ENCODE measurements around the gene ZDHHC5. TPM values are rescaled to one million over a fixed set of nuclear protein-coding genes. Genes with fewer than 3 reads are reported as not detected.

Gene ZDHHC5
- total RNA-seq, 1 experiment from 2014 or later, result 72.2 TPM

DNA sequence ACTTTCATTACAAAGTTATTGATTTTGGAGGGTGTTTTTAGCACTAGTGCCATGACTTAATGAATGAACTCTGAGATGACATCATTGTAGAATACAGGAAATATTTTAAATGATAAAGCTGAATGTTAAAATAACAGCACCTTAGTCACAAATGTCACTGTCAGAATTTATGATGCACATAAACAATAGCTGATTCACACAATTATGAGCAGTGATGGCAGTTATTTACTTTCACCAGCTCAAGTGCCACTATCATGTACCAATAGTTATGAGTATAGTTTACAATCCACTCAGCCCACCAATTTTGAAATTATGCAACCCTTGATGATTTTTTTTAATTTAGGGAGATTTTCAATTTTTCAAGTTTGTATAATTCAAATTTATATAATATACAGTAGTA lies 47.4 kb upstream of the ZDHHC5 start:
- Mint-ChIP-seq H3K9me3 (ENCODE audit: unreplicated experiment) (no peaks in the 10 kb centered on the region), H3K4me3 (ENCODE audit: unreplicated experiment) (no peak overlapping the region), H3K36me3 (ENCODE audit: insufficient read depth, unreplicated experiment) (no peaks in the 10 kb centered on the region), H3K27ac (ENCODE audit: unreplicated experiment) (no peak overlapping the region), H3K4me1 (ENCODE audit: low read depth, unreplicated experiment) (no peaks in the 10 kb centered on the region), H3K27me3 (ENCODE audit: insufficient read depth, unreplicated experiment) (no peaks in the 10 kb centered on the region)
- H3K27me3 ChIP-seq (replicated peaks; ENCODE audit: control insufficient read depth, insufficient read depth, low read length), result no peaks in the 10 kb centered on the region
- ChIA-PET CTCF (interaction anchor here (1.2 kb wide), 1 partner anchor 24 kb away, joined by 4 read pairs; no protein-coding TSS in a partner anchor), POLR2A (no interaction called here)
- no peak for DNase-seq
- no peaks in the 10 kb centered on the region for H3K4me1 ChIP-seq
- intact Hi-C loops (cut with micrococcal nuclease; ENCODE audit: unreplicated experiment), result no loop called here
- H3K36me3 ChIP-seq (ENCODE audit: control insufficient read depth, insufficient read depth, low read length), result no peaks in the 10 kb centered on the region
- no peak overlapping the region for H3K4me3 ChIP-seq (ENCODE audit: low read depth, low read length)
- BruUV-seq (replicated peaks), result no TSS peak
- peaks cover 11% of the 10 kb centered on the region; the same call in 1 of the 2 replicates for H3K9me3 ChIP-seq
- TF ChIP-seq, protein P1, sequence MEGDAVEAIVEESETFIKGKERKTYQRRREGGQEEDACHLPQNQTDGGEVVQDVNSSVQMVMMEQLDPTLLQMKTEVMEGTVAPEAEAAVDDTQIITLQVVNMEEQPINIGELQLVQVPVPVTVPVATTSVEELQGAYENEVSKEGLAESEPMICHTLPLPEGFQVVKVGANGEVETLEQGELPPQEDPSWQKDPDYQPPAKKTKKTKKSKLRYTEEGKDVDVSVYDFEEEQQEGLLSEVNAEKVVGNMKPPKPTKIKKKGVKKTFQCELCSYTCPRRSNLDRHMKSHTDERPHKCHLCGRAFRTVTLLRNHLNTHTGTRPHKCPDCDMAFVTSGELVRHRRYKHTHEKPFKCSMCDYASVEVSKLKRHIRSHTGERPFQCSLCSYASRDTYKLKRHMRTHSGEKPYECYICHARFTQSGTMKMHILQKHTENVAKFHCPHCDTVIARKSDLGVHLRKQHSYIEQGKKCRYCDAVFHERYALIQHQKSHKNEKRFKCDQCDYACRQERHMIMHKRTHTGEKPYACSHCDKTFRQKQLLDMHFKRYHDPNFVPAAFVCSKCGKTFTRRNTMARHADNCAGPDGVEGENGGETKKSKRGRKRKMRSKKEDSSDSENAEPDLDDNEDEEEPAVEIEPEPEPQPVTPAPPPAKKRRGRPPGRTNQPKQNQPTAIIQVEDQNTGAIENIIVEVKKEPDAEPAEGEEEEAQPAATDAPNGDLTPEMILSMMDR (IDR thresholded peaks at IDR 0.05; ENCODE audit: insufficient read depth in 1 of 2, low read depth in 1 of 2, low read length in 1 of 2, severe bottlenecking in 1 of 2, unreplicated experiment in 1 of 2), result no peak

DNA sequence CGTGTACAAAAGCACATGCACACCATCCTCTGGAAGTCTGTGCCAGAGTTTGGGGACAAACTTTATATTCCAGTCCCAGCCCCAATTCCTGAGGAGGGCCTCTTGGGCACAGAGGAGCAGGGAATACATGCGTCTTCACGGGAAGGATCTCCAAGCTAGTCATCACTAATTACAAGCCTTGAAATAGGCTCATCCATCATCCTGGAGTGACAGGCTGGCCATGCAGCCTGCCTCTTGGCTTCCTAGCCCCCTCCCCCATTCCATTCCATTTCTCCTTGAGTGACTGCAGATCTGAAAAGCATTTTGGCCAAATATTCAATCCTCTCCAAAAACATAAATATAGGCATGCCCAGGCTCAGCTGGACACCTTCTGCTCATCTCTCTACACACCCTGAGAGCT lies 45.7 kb upstream of the ZDHHC5 start:
- H3K9me3 ChIP-seq, result peaks cover 11% of the 10 kb centered on the region; the same call in 1 of the 2 replicates
- no peaks in the 10 kb centered on the region for H3K27me3 ChIP-seq (replicated peaks; ENCODE audit: control insufficient read depth, insufficient read depth, low read length)
- H3K27me3 Mint-ChIP-seq (ENCODE audit: insufficient read depth, unreplicated experiment), result no peaks in the 10 kb centered on the region
- no TSS peak for BruUV-seq (replicated peaks)
- H3K27ac Mint-ChIP-seq (ENCODE audit: unreplicated experiment), result no peak overlapping the region
- H3K9me3 Mint-ChIP-seq (ENCODE audit: unreplicated experiment), result no peaks in the 10 kb centered on the region
- no peaks in the 10 kb centered on the region for H3K36me3 ChIP-seq (ENCODE audit: control insufficient read depth, insufficient read depth, low read length)
- ChIA-PET CTCF (no interaction called here), POLR2A (no interaction called here)
- no peak for DNase-seq
- no peak overlapping the region for H3K4me3 ChIP-seq (ENCODE audit: low read depth, low read length)
- H3K36me3 Mint-ChIP-seq (ENCODE audit: insufficient read depth, unreplicated experiment), result no peaks in the 10 kb centered on the region
- no peaks in the 10 kb centered on the region for H3K4me1 ChIP-seq
- no peak overlapping the region for H3K4me3 Mint-ChIP-seq (ENCODE audit: unreplicated experiment)
- intact Hi-C loops (cut with micrococcal nuclease; ENCODE audit: unreplicated experiment), result no loop called here
- no peaks in the 10 kb centered on the region for H3K4me1 Mint-ChIP-seq (ENCODE audit: low read depth, unreplicated experiment)
- TF ChIP-seq, protein P1 (IDR thresholded peaks at IDR 0.05; ENCODE audit: insufficient read depth in 1 of 2, low read depth in 1 of 2, low read length in 1 of 2, severe bottlenecking in 1 of 2, unreplicated experiment in 1 of 2), result no peak

DNA sequence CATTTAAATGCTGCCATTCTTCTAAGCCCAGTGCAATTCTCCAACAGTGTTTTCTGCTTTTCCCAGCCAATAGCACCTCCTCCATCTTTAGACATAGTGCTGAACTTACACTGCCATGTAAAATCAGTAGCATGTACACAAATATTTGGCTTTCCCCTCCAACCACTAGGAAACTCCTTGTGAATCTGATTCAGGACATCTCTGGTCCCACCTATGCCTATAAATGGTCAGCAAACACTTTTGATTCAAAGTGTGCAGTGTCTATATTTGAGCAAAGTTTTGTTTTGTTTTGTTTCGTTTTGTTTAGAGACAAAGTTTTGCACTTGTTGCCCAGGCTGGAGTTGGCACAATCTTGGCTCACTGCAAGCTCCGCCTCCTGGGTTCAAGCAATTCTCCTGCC lies 43.0 kb upstream of the ZDHHC5 start:
- no peak for DNase-seq
- no peaks in the 10 kb centered on the region for H3K36me3 Mint-ChIP-seq (ENCODE audit: insufficient read depth, unreplicated experiment)
- H3K4me3 Mint-ChIP-seq (ENCODE audit: unreplicated experiment), result no peak overlapping the region
- BruUV-seq (replicated peaks), result no TSS peak
- 0 out of 2 replicates have a peak, but pooled peaks cover under 1% of the 10 kb centered on the region for H3K9me3 ChIP-seq
- no peak overlapping the region for H3K4me3 ChIP-seq (ENCODE audit: low read depth, low read length)
- no peaks in the 10 kb centered on the region for H3K27me3 ChIP-seq (replicated peaks; ENCODE audit: control insufficient read depth, insufficient read depth, low read length)
- intact Hi-C loops (cut with micrococcal nuclease; ENCODE audit: unreplicated experiment), result no loop called here
- ChIA-PET POLR2A (no interaction called here), CTCF (interaction anchor here (0.5 kb wide), 1 partner anchor 375 kb away, joined by 3 read pairs; no protein-coding TSS in a partner anchor)
- H3K27me3 Mint-ChIP-seq (ENCODE audit: insufficient read depth, unreplicated experiment), result no peaks in the 10 kb centered on the region
- no peaks in the 10 kb centered on the region for H3K36me3 ChIP-seq (ENCODE audit: control insufficient read depth, insufficient read depth, low read length)
- H3K4me1 Mint-ChIP-seq (ENCODE audit: low read depth, unreplicated experiment), result no peaks in the 10 kb centered on the region
- H3K27ac Mint-ChIP-seq (ENCODE audit: unreplicated experiment), result no peak overlapping the region
- H3K9me3 Mint-ChIP-seq (ENCODE audit: unreplicated experiment), result no peaks in the 10 kb centered on the region
- H3K4me1 ChIP-seq, result no peaks in the 10 kb centered on the region
- TF ChIP-seq, protein P1 (IDR thresholded peaks at IDR 0.05; ENCODE audit: insufficient read depth in 1 of 2, low read depth in 1 of 2, low read length in 1 of 2, severe bottlenecking in 1 of 2, unreplicated experiment in 1 of 2), result no peak
